MM.1S (cell line): ENCODE measurements around the gene CYP26C1.
A peak's percentile ranks its signal among the peaks of the same experiment; 100 is the strongest.

Experiments used
- EZH2 ChIP-seq: fragments of 300-600 bp; sonication (generic); optimal IDR thresholded peaks from 2 replicates; pipeline ENCODE3; 2017; ENCODE audit warnings: low read depth, mild to moderate bottlenecking, antibody characterized with exemption, low read length, mixed read lengths
- TF ChIP-seq, protein P1 (sequence below): fragments of 300-600 bp; sonication (generic); IDR thresholded peaks from 2 replicates; pipeline ENCODE4 v1.5.1; 2016; ENCODE audit warnings: antibody characterized with exemption, low read length, mixed read lengths

- TF ChIP-seq, protein P1, sequence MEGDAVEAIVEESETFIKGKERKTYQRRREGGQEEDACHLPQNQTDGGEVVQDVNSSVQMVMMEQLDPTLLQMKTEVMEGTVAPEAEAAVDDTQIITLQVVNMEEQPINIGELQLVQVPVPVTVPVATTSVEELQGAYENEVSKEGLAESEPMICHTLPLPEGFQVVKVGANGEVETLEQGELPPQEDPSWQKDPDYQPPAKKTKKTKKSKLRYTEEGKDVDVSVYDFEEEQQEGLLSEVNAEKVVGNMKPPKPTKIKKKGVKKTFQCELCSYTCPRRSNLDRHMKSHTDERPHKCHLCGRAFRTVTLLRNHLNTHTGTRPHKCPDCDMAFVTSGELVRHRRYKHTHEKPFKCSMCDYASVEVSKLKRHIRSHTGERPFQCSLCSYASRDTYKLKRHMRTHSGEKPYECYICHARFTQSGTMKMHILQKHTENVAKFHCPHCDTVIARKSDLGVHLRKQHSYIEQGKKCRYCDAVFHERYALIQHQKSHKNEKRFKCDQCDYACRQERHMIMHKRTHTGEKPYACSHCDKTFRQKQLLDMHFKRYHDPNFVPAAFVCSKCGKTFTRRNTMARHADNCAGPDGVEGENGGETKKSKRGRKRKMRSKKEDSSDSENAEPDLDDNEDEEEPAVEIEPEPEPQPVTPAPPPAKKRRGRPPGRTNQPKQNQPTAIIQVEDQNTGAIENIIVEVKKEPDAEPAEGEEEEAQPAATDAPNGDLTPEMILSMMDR: peak; percentile 64
- TF ChIP-seq EZH2: no peak
Measured at GRCh38 chr10:93062514-93063143, 2.0 kb downstream of the CYP26C1 start.
